ENCODE data around the gene GMDS. TPM values are rescaled to one million over a fixed set of nuclear protein-coding genes. Genes with fewer than 3 reads are reported as not detected.
A peak's percentile ranks its signal among the peaks of the same experiment; 100 is the strongest.

The GMDS gene
- total and polyA plus RNA-seq, 2 of the 13 experiments (the other 11 are each of a cell fraction or from before 2014, with no cell fraction given), result 64.4 to 112 TPM

- peak; percentile 39; the same call in 1 of the 2 replicates for TF ChIP-seq PRDM10 (CRISPR knock-in tag; IDR thresholded peaks at IDR 0.05; ENCODE audit: low read depth)
- TF ChIP-seq MTERF4 (CRISPR knock-in tag; IDR thresholded peaks at IDR 0.05), result no peak
- TF ChIP-seq ZNF17 (CRISPR knock-in tag; IDR thresholded peaks at IDR 0.05), result no peak
- no peak for TF ChIP-seq CREBL2 (CRISPR knock-in tag; IDR thresholded peaks at IDR 0.05; ENCODE audit: borderline replicate concordance)
- TF ChIP-seq FOXM1 (CRISPR knock-in tag; IDR thresholded peaks at IDR 0.05), result no peak
- no peak for TF ChIP-seq RBFOX2 (IDR thresholded peaks at IDR 0.05; ENCODE audit: low read depth, low read length)
- TF ChIP-seq PBX2 (CRISPR knock-in tag; IDR thresholded peaks at IDR 0.05), result no peak
- TF ChIP-seq ZNF260 (CRISPR knock-in tag; IDR thresholded peaks at IDR 0.05; ENCODE audit: borderline replicate concordance, low read depth), result no peak
- TF ChIP-seq ETV6 (CRISPR knock-in tag; conservative IDR thresholded peaks at IDR 0.05), result peak; percentile 94
- TF ChIP-seq PCBP2 (optimal IDR thresholded peaks at IDR 0.05; ENCODE audit: low read depth, low read length, poor library complexity, severe bottlenecking), result no peak
- TF ChIP-seq CEBPZ (IDR thresholded peaks at IDR 0.05; ENCODE audit: low read length), result no peak
- no peak for TF ChIP-seq ZNF280B (CRISPR knock-in tag; IDR thresholded peaks at IDR 0.05; ENCODE audit: borderline replicate concordance)
- TF ChIP-seq NFATC3 (CRISPR knock-in tag; IDR thresholded peaks at IDR 0.05), result no peak
- no peak for TF ChIP-seq KLF9 (CRISPR knock-in tag; IDR thresholded peaks at IDR 0.05; ENCODE audit: low read depth)
Observed at GRCh38 chr6:2225422-2226392, 19.7 kb downstream of the GMDS start (continued).
